COLO668 (cell line): ENCODE data around the gene MED27.
A peak's percentile ranks its signal among the peaks of the same experiment; 100 is the strongest.
"Not testable (repeated sequence)": the region's sequence is repeated elsewhere in the genome, so short reads cannot be mapped to it uniquely, and the experiment has no call there.

Source experiments
- DNase-seq: peaks from one replicate; lab custom pipeline; 2025; ENCODE audit not compliant: unreplicated experiment; lab: John Stamatoyannopoulos, UW

The MED27 gene

GRCh38 chr9:132020820-132021510 is 58.7 kb downstream of the MED27 start:
- peak; percentile 24 for DNase-seq

GRCh38 chr9:132020272-132020671 is 59.4 kb downstream of the MED27 start:
- DNase-seq, result no peak

GRCh38 chr9:132019702-132020101 is 60.0 kb downstream of the MED27 start:
- no peak for DNase-seq

GRCh38 chr9:132018957-132019405 is 60.7 kb downstream of the MED27 start:
- no peak for DNase-seq

GRCh38 chr9:132016456-132016855 is 63.2 kb downstream of the MED27 start:
- no peak for DNase-seq

GRCh38 chr9:132015866-132016265 is 63.8 kb downstream of the MED27 start:
- no peak for DNase-seq

- no peak for DNase-seq
Observed at GRCh38 chr9:132014218-132014805, 65.4 kb downstream of the MED27 start.

- DNase-seq, result no peak
Observed at GRCh38 chr9:132012704-132013357, 66.8 kb downstream of the MED27 start.

GRCh38 chr9:132011896-132012295 is 67.8 kb downstream of the MED27 start:
- DNase-seq, result no peak

- no peak for DNase-seq
Observed at GRCh38 chr9:132011309-132011708, 68.4 kb downstream of the MED27 start.

GRCh38 chr9:132010201-132010600 is 69.5 kb downstream of the MED27 start:
- DNase-seq, result not testable (repeated sequence)

GRCh38 chr9:132008855-132009812 is 70.5 kb downstream of the MED27 start:
- DNase-seq, result no peak

GRCh38 chr9:132008184-132008803 is 71.4 kb downstream of the MED27 start:
- DNase-seq, result no peak

GRCh38 chr9:132007371-132008025 is 72.2 kb downstream of the MED27 start:
- DNase-seq, result no peak

- no peak for DNase-seq
Observed at GRCh38 chr9:132006677-132007370, 72.8 kb downstream of the MED27 start.

GRCh38 chr9:132005899-132006298 is 73.8 kb downstream of the MED27 start:
- DNase-seq, result no peak

GRCh38 chr9:132004323-132004722 is 75.3 kb downstream of the MED27 start:
- no peak for DNase-seq

- DNase-seq, result no peak
Observed at GRCh38 chr9:132003896-132004295, 75.8 kb downstream of the MED27 start.

- DNase-seq, result no peak
Observed at GRCh38 chr9:132003319-132003704, 76.4 kb downstream of the MED27 start.
